COR-L47 (cell line): ENCODE results near the gene DDX39B.
"Not testable (repeated sequence)": the region's sequence is repeated elsewhere in the genome, so short reads cannot be mapped to it uniquely, and the experiment has no call there.

Source experiments
- DNase-seq: peaks from one replicate; lab custom pipeline; 2025; lab: John Stamatoyannopoulos, UW

DDX39B gene

GRCh38 chr6:31528821-31529328 lies 12.9 kb downstream of the DDX39B start, which contains the start of gene MCCD1:
Gene MCCD1 (plus strand): TSS chr6:31528962. CDS start chr6:31529015, 53 bp downstream.
- DNase-seq = no peak

DNA sequence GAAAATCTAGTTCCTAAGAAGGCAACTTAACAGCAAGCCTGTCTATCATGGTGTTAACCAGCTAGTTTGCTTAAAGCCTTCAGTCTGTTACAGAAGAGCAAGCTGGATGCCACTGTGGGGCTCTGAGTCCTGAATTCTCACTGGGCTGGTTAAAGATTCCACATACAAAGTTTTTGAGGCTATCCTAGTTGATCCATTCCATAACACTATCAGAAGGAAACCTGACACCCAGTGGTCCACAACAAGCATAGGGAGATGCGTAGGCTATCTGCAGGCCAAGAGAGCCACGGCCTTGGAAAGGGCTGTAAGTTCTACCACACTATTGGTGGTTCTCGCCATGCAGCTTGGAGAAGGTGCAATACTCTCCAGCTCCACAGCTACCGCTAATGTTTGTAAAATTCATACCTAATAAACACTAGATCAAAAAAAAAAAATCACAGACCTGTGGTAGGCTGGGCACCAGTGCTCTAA lies 13.5 kb downstream of the DDX39B start:
- DNase-seq = no peak

GRCh38 chr6:31525932-31526591 lies 15.7 kb downstream of the DDX39B start:
- DNase-seq = no peak

DNA sequence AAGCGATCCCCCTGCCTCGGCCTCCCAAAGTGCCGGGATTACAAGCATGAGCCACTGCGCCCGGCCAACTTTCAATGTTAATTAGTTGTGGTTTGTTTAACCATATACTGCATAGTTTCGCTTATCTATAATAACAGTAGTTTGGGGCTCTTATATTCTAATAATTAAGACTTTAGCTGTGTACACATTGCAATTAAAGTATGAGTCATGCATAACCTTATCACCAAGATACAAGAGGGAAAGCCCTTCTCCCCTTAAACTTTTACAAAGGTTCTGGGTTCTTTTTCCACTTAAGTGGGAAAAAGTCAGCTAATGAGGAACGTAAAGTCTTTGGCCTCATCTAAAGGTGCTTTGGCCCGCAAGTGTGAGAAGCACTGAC lies 16.3 kb downstream of the DDX39B start:
- DNase-seq = no peak

- no peak for DNase-seq
Observed at GRCh38 chr6:31521835-31522234, 20.0 kb downstream of the DDX39B start.

DNA sequence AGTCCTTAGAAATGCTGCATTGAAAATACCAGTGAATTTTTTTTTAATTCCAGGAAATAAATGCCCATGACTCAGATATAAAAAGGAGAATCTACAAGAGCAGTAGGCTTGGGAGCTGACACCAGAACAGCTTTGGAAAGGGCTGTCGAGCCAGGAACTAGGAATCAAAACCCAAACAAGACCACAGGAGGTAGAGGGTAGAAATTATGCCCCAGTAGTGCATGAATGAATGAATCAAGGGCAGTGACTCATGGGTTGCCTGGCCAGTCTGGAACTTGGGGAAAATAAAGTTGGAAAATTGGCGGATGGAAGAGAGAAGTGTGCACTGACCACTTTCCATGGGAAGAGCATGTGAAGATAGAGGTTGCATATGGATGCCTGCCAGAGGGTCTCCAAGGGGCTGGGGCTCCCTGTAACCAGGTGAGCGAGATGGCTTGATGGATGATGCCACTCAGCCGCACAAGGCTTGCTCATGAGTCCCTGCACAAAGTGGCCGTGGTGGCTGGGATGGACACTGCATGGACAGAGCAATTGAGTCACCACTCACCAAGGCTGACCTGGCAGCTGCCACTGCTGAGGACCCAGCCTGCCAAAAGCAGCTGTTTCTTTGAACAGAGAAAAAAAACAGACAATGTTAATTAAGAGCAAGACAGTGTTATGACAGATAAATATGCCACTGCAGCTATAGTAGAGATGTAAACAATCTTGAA lies 28.2 kb downstream of the DDX39B start:
- no peak for DNase-seq

- DNase-seq = no peak
Observed at GRCh38 chr6:31510007-31510406, 31.8 kb downstream of the DDX39B start.

DNA sequence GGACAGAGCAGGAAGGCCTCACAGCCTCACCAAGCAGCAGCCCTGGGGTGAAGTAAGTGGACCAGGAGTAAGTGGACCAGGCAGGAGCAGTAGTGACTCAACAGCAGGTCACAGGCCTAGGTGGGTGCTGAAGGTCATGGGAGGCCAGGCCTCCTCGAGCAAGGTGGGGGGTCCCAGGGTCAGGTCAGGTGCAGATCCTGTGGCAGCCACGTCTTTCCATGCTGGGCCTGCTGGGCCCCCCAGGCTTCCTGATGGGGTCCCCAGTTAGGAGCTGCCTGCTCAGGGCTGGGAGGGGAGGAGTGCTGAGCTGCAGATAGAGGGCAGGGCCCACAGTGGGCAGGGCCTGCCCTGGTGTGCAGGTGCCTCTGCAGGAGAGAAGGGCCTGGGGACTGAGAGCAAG lies 32.8 kb downstream of the DDX39B start:
- DNase-seq = not testable (repeated sequence)

DNA sequence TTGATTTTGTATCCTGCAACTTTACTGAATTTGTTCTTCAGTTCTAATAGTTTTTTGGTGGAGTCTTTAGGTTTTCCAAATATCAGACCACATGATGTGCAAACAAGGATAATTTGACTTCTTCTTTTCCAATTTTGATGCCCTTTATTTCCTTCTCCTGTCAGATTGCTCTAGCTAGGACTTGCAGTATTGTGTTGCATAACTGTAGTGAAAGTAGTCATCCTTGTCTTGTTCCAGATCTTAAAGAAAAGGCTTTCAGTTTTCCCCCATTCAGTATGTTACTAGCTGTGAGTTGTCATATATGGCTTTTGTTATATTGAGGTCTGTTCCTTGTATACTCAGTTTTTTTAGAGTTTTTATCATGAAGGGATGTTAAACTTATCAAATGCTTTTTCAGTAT lies 39.2 kb downstream of the DDX39B start:
- no peak for DNase-seq

DNA sequence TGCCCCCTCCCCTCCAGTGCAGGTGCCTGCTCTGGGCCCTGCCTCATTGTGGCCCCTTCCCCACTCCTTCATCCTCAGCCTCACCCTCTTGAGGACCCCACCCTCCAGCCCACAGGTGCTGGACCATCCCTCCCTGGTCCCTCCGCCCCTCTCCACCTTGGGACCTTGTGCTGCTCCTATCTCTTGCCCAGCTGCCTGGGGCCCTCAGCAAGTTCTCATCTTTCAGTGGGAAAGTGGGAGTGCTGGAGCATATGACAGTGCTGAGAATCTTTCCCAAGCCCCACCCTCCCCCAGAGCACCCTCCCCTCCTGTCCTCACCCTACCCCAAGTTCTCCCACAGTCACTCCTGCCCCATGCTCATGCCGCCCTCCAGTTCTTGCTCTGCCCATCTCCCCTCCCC lies 42.2 kb downstream of the DDX39B start:
- not testable (repeated sequence) for DNase-seq

GRCh38 chr6:31498748-31499147 lies 43.1 kb downstream of the DDX39B start:
- DNase-seq = no peak

DNA sequence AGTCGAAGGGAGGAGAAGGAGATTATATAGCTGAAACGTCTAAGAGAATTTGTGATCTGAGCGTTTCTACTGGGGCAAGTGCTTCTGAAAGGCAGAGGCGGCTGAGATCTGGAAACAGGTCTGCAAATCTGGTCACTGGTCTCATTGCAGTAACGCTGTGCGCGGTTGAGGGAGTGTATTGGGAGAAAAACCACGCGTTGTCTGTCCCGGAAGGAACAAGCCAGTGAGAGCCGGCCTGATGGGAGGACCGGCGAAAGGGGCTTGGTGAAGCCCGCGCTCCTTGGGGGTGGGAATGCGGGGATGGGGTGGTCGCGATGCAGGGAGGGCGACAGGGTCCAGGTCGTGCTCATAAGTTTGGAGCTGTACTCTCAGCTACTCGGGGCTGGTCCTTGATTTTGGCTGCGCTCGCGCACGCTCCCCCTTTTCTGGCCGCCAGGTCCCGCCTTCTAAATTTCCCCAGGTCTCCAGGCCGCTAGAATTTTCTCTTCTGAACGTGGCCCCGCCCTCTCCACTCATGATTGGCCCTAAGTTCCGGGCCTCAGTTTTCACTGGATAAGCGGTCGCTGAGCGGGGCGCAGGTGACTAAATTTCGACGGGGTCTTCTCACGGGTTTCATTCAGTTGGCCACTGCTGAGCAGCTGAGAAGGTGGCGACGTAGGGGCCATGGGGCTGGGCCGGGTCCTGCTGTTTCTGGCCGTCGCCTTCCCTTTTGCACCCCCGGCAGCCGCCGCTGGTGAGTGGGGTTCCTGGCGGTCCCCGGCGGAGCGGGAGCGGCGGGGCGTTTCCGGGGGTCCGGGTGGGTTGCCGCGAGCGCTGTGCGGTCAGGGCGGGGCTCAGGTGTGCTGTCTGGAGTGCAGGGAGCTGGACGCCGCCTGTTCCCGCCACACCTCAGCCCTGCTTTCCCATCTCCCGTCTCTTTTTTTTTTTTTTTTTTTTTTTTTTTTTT lies 44.0 kb downstream of the DDX39B start, which contains the start of gene MICB:
TSS of gene MICB (plus strand) at position 615 of the 946 bp plus-strand sequence. CDS start at position 664, 49 bp downstream.
- DNase-seq = peak; percentile 30

GRCh38 chr6:31496826-31497225 lies 45.0 kb downstream of the DDX39B start:
- not testable (repeated sequence) for DNase-seq

GRCh38 chr6:31495580-31495979 lies 46.2 kb downstream of the DDX39B start:
- DNase-seq = no peak

GRCh38 chr6:31493875-31494694 lies 47.7 kb downstream of the DDX39B start:
- DNase-seq = peak; percentile 50

DNA sequence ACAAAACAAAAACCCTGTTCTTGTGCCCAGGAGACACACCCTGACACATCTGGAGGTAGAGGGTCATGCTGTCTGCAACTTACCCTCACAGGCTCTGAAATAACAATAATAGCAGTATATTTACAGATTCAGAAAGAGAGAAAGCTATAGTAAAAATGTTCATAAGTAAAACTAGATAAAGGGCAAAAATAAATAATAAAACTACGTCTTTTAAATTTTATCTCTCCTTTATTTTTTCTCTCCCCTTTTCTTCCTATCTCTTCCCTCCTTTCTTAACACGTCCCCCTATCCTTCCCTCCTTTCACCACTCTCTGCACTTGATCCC lies 48.3 kb downstream of the DDX39B start:
- not testable (repeated sequence) for DNase-seq

DNA sequence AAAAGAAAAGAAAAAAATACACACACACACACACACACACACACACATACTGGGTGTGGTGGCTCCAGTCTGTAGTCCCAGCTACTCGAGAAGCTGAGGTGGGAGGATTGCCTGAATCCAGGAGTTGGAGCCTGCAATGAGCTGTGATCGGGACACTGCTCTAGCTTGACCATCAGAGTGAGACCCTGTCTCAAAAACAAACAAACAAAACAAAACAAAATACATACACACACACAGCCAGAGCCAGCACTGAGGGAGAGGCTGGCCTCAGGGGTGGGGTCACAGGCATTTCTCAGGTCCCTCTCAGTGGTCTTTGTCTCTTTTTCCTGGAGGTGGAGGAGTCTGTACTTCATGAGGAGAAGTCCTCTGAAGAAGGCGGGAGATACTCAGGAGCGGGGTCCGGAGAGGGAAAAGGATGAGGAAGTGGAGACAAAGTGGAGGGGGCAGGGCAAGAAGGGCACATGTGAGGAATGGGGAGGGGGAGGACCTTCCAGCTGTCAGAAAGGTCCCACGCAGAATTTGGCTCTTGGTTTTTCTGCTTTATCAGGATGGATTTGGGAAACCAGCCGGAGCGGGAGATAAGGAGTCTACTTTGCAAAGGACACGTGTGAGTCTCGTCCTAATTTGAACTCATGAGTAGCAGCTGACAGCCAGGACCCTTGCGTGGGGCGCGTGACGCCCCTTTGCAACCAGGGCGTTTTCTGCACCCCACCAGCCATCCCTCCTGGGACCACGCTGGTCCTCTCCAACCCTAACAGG lies 51.5 kb downstream of the DDX39B start:
- no peak for DNase-seq

DNA sequence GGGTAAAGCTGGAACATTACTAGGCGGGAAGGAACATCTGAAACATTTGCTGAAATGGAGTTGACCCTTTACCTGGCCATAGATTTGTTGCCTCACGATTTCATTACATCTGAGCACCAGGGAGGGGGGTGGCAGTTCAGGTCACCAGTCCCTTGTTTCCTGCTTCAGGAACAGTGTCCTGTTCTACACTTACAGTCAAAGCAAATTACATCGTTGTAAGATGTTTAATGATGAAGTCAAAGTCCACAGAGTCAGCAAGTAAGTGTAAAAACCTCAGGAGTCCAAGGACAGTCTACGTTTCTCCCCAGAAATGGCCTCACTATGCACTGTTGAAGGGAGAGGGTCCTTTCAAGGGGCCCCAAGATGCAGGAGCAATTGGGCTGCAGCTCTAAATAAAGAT lies 52.7 kb downstream of the DDX39B start:
- DNase-seq = no peak

DNA sequence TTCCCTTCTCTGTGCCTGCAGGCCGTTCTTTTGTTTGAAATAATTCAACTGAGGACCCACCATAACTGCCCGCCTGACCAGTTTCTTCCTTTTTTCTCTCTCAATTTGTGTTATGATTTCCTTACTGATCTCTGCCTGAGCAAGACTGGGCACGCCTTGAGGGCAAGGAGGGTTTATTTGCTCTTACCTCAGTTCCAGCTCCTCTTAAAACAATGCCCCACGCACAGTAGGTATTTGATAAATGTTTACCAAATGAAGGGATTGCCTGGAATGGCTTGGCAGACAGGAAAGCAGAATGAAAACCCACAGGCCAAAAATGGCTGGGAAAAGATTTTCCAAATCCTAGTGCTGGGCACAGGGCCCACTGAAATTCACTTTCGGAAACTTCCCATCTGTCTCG lies 54.1 kb downstream of the DDX39B start:
- not testable (repeated sequence) for DNase-seq

GRCh38 chr6:31486065-31486837 lies 55.6 kb downstream of the DDX39B start:
- DNase-seq = not testable (repeated sequence)
